Measurements from ENCODE around the gene CDCA3. TPM values are rescaled to one million over a fixed set of nuclear protein-coding genes. Genes with fewer than 3 reads are reported as not detected.

Gene CDCA3
- total RNA-seq, 2 experiments from 2014 or later, result 151 to 222 TPM

- Histone ChIP-seq H2AFZ (ENCODE audit: low read length) (no peak overlapping the region), H3K79me2 (ENCODE audit: insufficient read depth, low read depth, low read length) (no peaks in the 10 kb centered on the region), H3K4me3 (ENCODE audit: low read depth, low read length, poor library complexity, severe bottlenecking) (no peak overlapping the region), H4K20me1 (ENCODE audit: insufficient read depth, low read length) (no peaks in the 10 kb centered on the region), H3K36me3 (ENCODE audit: insufficient read depth, low read length) (no peaks in the 10 kb centered on the region), H3K4me1 (ENCODE audit: insufficient read depth, low read length, poor library complexity, severe bottlenecking) (peaks cover 6% of the 10 kb centered on the region), H3K9me3 (ENCODE audit: low read length) (no peaks in the 10 kb centered on the region), H3K27ac (ENCODE audit: low read depth, low read length, poor library complexity, severe bottlenecking) (no peak overlapping the region), H3K9me2 (ENCODE audit: insufficient read depth, low read length) (no peaks in the 10 kb centered on the region), H3K4me2 (ENCODE audit: low read length) (no peak overlapping the region)
- ChIA-PET CTCF (ENCODE audit: unreplicated experiment) (no interaction called here), POLR2A (interaction anchor here (0.6 kb wide), 1 partner anchor 22 kb away, joined by 3 read pairs; the partner anchor contains the start of gene GNB3)
- intact Hi-C loops (cut with micrococcal nuclease; ENCODE audit: unreplicated experiment), result no loop called here
- no TSS peak for BruUV-seq (replicated peaks)
- TF ChIP-seq CTCF (conservative IDR thresholded peaks at IDR 0.05; ENCODE audit: low read length) (no peak), EZH2phosphoT487 (IDR thresholded peaks at IDR 0.05; ENCODE audit: borderline replicate concordance, low read depth, low read length) (no peak)
- no peak for DNase-seq (ENCODE audit: low spot score)
These were observed 31.7 kb downstream of the CDCA3 start for GRCh38 chr12:6819106-6820030.

GRCh38 chr12:6818645-6819044, 32.4 kb downstream of the CDCA3 start:
- no peaks in the 10 kb centered on the region for H4K20me1 ChIP-seq (ENCODE audit: insufficient read depth, low read length)
- no peak for DNase-seq (ENCODE audit: low spot score)
- H3K9me2 ChIP-seq (ENCODE audit: insufficient read depth, low read length), result no peaks in the 10 kb centered on the region
- no TSS peak for BruUV-seq (replicated peaks)
- no peak for TF ChIP-seq EZH2phosphoT487 (IDR thresholded peaks at IDR 0.05; ENCODE audit: borderline replicate concordance, low read depth, low read length)
- no peak overlapping the region for H2AFZ ChIP-seq (ENCODE audit: low read length)
- H3K36me3 ChIP-seq (ENCODE audit: insufficient read depth, low read length), result no peaks in the 10 kb centered on the region
- H3K79me2 ChIP-seq (ENCODE audit: insufficient read depth, low read depth, low read length), result no peaks in the 10 kb centered on the region
- H3K4me3 ChIP-seq (ENCODE audit: low read depth, low read length, poor library complexity, severe bottlenecking), result no peak overlapping the region
- POLR2A ChIA-PET, result no interaction called here
- peaks cover 6% of the 10 kb centered on the region for H3K4me1 ChIP-seq (ENCODE audit: insufficient read depth, low read length, poor library complexity, severe bottlenecking)
- H3K27ac ChIP-seq (ENCODE audit: low read depth, low read length, poor library complexity, severe bottlenecking), result no peak overlapping the region
- no peaks in the 10 kb centered on the region for H3K9me3 ChIP-seq (ENCODE audit: low read length)
- no peak overlapping the region for H3K4me2 ChIP-seq (ENCODE audit: low read length)
- intact Hi-C loops (cut with micrococcal nuclease; ENCODE audit: unreplicated experiment), result no loop called here
- CTCF ChIA-PET (ENCODE audit: unreplicated experiment), result no interaction called here

- no peak overlapping the region for H3K27ac ChIP-seq (ENCODE audit: low read depth, low read length, poor library complexity, severe bottlenecking)
These were observed 32.9 kb downstream of the CDCA3 start for GRCh38 chr12:6818222-6818621.

More at GRCh38 chr12:6818222-6818621, 32.9 kb downstream of the CDCA3 start:
- H3K9me3 ChIP-seq (ENCODE audit: low read length), result no peaks in the 10 kb centered on the region
- no peak for DNase-seq (ENCODE audit: low spot score)
- intact Hi-C loops (cut with micrococcal nuclease; ENCODE audit: unreplicated experiment), result no loop called here
- no peaks in the 10 kb centered on the region for H4K20me1 ChIP-seq (ENCODE audit: insufficient read depth, low read length)
- BruUV-seq (replicated peaks), result no TSS peak
- H3K4me1 ChIP-seq (ENCODE audit: insufficient read depth, low read length, poor library complexity, severe bottlenecking), result peaks cover 9% of the 10 kb centered on the region
- no peak overlapping the region for H2AFZ ChIP-seq (ENCODE audit: low read length)
- ChIA-PET CTCF (ENCODE audit: unreplicated experiment) (no interaction called here), POLR2A (no interaction called here)
- no peak for TF ChIP-seq EZH2phosphoT487 (IDR thresholded peaks at IDR 0.05; ENCODE audit: borderline replicate concordance, low read depth, low read length)
- no peak for TF ChIP-seq CTCF (conservative IDR thresholded peaks at IDR 0.05; ENCODE audit: low read length)
- no peaks in the 10 kb centered on the region for H3K36me3 ChIP-seq (ENCODE audit: insufficient read depth, low read length)
- H3K4me2 ChIP-seq (ENCODE audit: low read length), result no peak overlapping the region
- H3K9me2 ChIP-seq (ENCODE audit: insufficient read depth, low read length), result no peaks in the 10 kb centered on the region
- no peaks in the 10 kb centered on the region for H3K79me2 ChIP-seq (ENCODE audit: insufficient read depth, low read depth, low read length)
- H3K4me3 ChIP-seq (ENCODE audit: low read depth, low read length, poor library complexity, severe bottlenecking), result no peak overlapping the region

All from OCI-LY7 (cell line).